SH-SY5Y (cell line): Measurements from ENCODE around the gene UBAP2.

Experiments used
- GATA2 ChIP-seq: IDR thresholded peaks from 2 replicates; pipeline ENCODE4 v1.6.1; 2011; ENCODE audit warnings: mild to moderate bottlenecking, low read depth, low read length
- GATA3 ChIP-seq: IDR thresholded peaks from 2 replicates; pipeline ENCODE4 v1.6.1; 2011; ENCODE audit warnings: low read depth, mild to moderate bottlenecking, low read length, moderate library complexity

The UBAP2 gene

GRCh38 chr9:33923998-33924701 lies 124.5 kb downstream of the UBAP2 start:
- no peak for TF ChIP-seq GATA3
- TF ChIP-seq GATA2: no peak

GRCh38 chr9:33923079-33923478 lies 125.6 kb downstream of the UBAP2 start:
- TF ChIP-seq GATA2 (no peak), GATA3 (no peak)

GRCh38 chr9:33921967-33922895 lies 126.5 kb downstream of the UBAP2 start:
- no peak for TF ChIP-seq GATA3
- no peak for TF ChIP-seq GATA2

- TF ChIP-seq GATA2: no peak
- no peak for TF ChIP-seq GATA3
Measured at GRCh38 chr9:33919276-33919897, 129.3 kb downstream of the UBAP2 start.

GRCh38 chr9:33917036-33917435 lies 131.7 kb downstream of the UBAP2 start:
- TF ChIP-seq GATA3 (no peak), GATA2 (no peak)

- TF ChIP-seq GATA3 (no peak), GATA2 (no peak)
Measured at GRCh38 chr9:33914887-33915628, 133.6 kb downstream of the UBAP2 start.

GRCh38 chr9:33913541-33913940 lies 135.1 kb downstream of the UBAP2 start:
- no peak for TF ChIP-seq GATA3

GRCh38 chr9:33908749-33909148 lies 139.9 kb downstream of the UBAP2 start:
- no peak for TF ChIP-seq GATA3
- TF ChIP-seq GATA2: no peak

- TF ChIP-seq GATA3 (no peak), GATA2 (no peak)
Measured at GRCh38 chr9:33908114-33908513, 140.6 kb downstream of the UBAP2 start.

GRCh38 chr9:33907347-33907746 lies 141.3 kb downstream of the UBAP2 start:
- TF ChIP-seq GATA2 (no peak), GATA3 (no peak)

GRCh38 chr9:33906769-33907168 lies 141.9 kb downstream of the UBAP2 start:
- TF ChIP-seq GATA2 (no peak), GATA3 (no peak)

- no peak for TF ChIP-seq GATA2
- no peak for TF ChIP-seq GATA3
Measured at GRCh38 chr9:33905137-33905536, 143.6 kb downstream of the UBAP2 start.

GRCh38 chr9:33903157-33903780 lies 145.4 kb downstream of the UBAP2 start:
- no peak for TF ChIP-seq GATA2
- no peak for TF ChIP-seq GATA3

- no peak for TF ChIP-seq GATA3
- TF ChIP-seq GATA2: no peak
Measured at GRCh38 chr9:33894316-33894715, 154.4 kb downstream of the UBAP2 start.
